DND-41 (cell line): ENCODE data around the gene PLXDC1.

Experiments used
- ATAC-seq: fragments of 200-7000 bp; cut with Tn5 transposase; 3 replicates; pipeline ENCODE4 v1.9.1; 2021; ENCODE audit warnings: low read depth; ENCODE audit not compliant: insufficient read depth
- DNase-seq: peaks from one replicate; pipeline ENCODE4 v3.0.0-alpha.2; 2020
- H2AFZ ChIP-seq: 2 replicates; pipeline ENCODE4 v1.6.0; 2012; ENCODE audit warnings: low read depth, low read length
- H3K27ac ChIP-seq: 2 replicates; pipeline ENCODE4 v1.5.1; 2012; ENCODE audit warnings: low read length, inconsistent platforms
- H3K27me3 ChIP-seq: fragments of 200-600 bp; sonication (generic); 2 replicates; pipeline ENCODE4 v1.6.0; 2012; ENCODE audit warnings: low read length, mild to moderate bottlenecking, inconsistent platforms; ENCODE audit not compliant: insufficient read depth, poor library complexity
- H3K36me3 ChIP-seq: 2 replicates; pipeline ENCODE4 v1.5.1; 2012; ENCODE audit warnings: low read length, inconsistent platforms; ENCODE audit not compliant: insufficient read depth
- H3K4me1 ChIP-seq: 2 replicates; pipeline ENCODE4 v1.5.1; 2012; ENCODE audit warnings: mild to moderate bottlenecking, low read length; ENCODE audit not compliant: insufficient read depth
- H3K4me2 ChIP-seq: 2 replicates; pipeline ENCODE4 v1.6.0; 2012; ENCODE audit warnings: mild to moderate bottlenecking, moderate library complexity, low read length, inconsistent platforms; ENCODE audit not compliant: insufficient read depth
- H3K4me3 ChIP-seq, 2 experiments: fragments of 200-600 bp in 1 of 2; shearing (Covaris generic) in 1 of 2; 2 replicates each; pipeline ENCODE4 v1.5.1; 2012 to 2016; ENCODE audit warnings: inconsistent platforms in 2 of 2, low read length in 2 of 2, mild to moderate bottlenecking in 2 of 2, low read depth in 1 of 2, moderate library complexity in 1 of 2
- H3K79me2 ChIP-seq: 2 replicates; pipeline ENCODE4 v1.6.0; 2012; ENCODE audit warnings: low read length, inconsistent platforms; ENCODE audit not compliant: insufficient read depth
- H3K9ac ChIP-seq: 2 replicates; pipeline ENCODE4 v1.6.0; 2012; ENCODE audit warnings: low read depth, mild to moderate bottlenecking, inconsistent platforms, low read length, moderate library complexity
- H3K9me3 ChIP-seq: 2 replicates; pipeline ENCODE4 v1.5.1; 2012; ENCODE audit warnings: low read length, moderate library complexity, mild to moderate bottlenecking, inconsistent platforms; ENCODE audit not compliant: insufficient read depth, severe bottlenecking
- H4K20me1 ChIP-seq: 2 replicates; pipeline ENCODE4 v1.6.0; 2012; ENCODE audit warnings: low read length; ENCODE audit not compliant: insufficient read depth
- CTCF ChIP-seq: IDR thresholded peaks from 2 replicates; pipeline ENCODE4 v1.5.1; 2012; ENCODE audit warnings: borderline replicate concordance, low read length, moderate library complexity, mild to moderate bottlenecking; ENCODE audit not compliant: poor library complexity, severe bottlenecking; ENCODE audit errors: extremely low read depth
- EZH2 ChIP-seq: IDR thresholded peaks from 3 replicates; pipeline ENCODE4 v1.6.1; 2012; ENCODE audit warnings: borderline replicate concordance, low read depth, mild to moderate bottlenecking, moderate library complexity, low read length, inconsistent platforms; ENCODE audit not compliant: severe bottlenecking

The PLXDC1 gene

GRCh38 chr17:39174920-39175694, 23.7 kb upstream of the PLXDC1 start:
- Histone ChIP-seq H3K4me1 (peaks cover 52% of the 10 kb centered on the region), H4K20me1 (no peaks in the 10 kb centered on the region), H3K9ac (0 out of 2 replicates have a peak overlapping the region, but pooled peaks have one; percentile 50), H3K9me3 (no peaks in the 10 kb centered on the region), H3K36me3 (peaks cover 42% of the 10 kb centered on the region), H2AFZ (no peak overlapping the region), H3K79me2 (no peaks in the 10 kb centered on the region), H3K4me3 (no peak overlapping the region), H3K27ac (peak overlapping the region; percentile 97), H3K4me2 (no peak overlapping the region; the same call in 1 of the 2 replicates), H3K27me3 (no peaks in the 10 kb centered on the region)
- DNase-seq (peak; percentile 86), ATAC-seq (peak; percentile 67)
- TF ChIP-seq EZH2 (no peak), CTCF (peak; percentile 96)

DNA sequence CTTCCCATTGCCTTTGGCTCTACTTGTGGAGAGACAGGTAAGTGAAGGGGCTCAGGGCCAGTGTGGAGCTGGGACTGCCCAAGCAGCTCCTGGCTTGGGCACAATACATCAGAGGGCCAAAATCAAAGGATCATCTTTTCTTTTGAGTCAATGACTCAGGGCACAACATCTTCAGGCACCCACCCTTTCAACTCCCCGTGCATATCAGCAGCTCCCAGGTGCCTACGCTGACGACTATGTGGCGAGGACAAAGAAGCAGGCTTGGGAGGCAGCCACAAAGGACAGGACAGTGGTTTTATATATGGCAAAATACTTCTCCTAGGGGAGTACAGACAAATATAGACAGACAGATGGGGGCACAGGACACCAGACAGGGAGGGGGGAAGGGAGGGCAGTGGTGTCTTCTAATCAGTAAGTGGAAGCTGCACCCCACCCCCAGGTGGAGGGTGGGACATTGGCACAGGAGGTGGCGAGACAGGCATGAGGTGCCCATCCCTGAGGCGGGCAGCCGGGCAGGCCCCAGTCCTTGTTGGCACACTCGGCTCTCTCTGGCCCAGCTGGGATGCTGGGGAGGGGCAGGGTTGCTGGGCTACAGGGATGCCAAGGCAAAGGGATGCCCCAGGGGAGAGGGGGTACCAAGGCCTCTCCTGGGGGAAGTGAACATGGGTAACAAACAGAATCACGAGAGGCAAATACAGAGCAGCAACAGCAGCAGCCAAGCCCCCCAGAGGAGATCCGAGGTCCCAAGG, 22.3 kb upstream of the PLXDC1 start:
- H3K36me3 ChIP-seq = peaks cover 35% of the 10 kb centered on the region
- no peak for TF ChIP-seq EZH2
- peak overlapping the region in 1 of 2 experiments; percentile 24; a peak in 2 of 4 replicates for H3K4me3 ChIP-seq
- no peaks in the 10 kb centered on the region for H3K9me3 ChIP-seq
- DNase-seq = peak; percentile 70
- peak overlapping the region; percentile 50 for H3K9ac ChIP-seq
- H4K20me1 ChIP-seq = no peaks in the 10 kb centered on the region
- peak overlapping the region; percentile 55 for H3K4me2 ChIP-seq
- peaks cover 64% of the 10 kb centered on the region for H3K4me1 ChIP-seq
- H3K27ac ChIP-seq = peak overlapping the region; percentile 97
- no peaks in the 10 kb centered on the region for H3K79me2 ChIP-seq
- H3K27me3 ChIP-seq = no peaks in the 10 kb centered on the region
- no peak overlapping the region for H2AFZ ChIP-seq
- peak; percentile 52 for ATAC-seq

DNA sequence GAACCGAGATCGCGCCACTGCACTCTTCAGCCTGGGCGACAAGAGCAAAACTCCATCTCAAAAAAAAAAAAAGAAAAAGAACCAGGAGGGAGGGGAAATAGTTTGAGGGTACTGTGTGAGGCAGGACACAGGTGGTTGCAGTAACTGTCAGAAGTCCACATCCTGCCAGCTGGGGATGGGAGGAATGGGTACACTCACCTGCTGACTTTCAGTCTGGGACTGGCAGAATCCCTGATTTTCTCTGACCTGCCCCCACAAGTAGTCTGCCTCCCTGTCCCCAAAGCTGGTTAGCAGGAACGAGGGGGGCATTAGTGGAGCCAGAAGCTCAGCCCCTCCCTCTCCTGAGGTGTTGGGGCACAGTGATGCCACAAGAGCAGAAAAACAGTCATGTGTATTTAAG, 21.6 kb upstream of the PLXDC1 start:
- peaks cover 31% of the 10 kb centered on the region for H3K36me3 ChIP-seq
- H3K4me3 ChIP-seq = peak overlapping the region in 1 of 2 experiments; percentile 24; a peak in 2 of 4 replicates
- no peaks in the 10 kb centered on the region for H3K27me3 ChIP-seq
- peak; percentile 86 for DNase-seq
- peak overlapping the region; percentile 97 for H3K27ac ChIP-seq
- peaks cover 70% of the 10 kb centered on the region for H3K4me1 ChIP-seq
- H2AFZ ChIP-seq = no peak overlapping the region
- peak overlapping the region; percentile 55 for H3K4me2 ChIP-seq
- H3K9me3 ChIP-seq = no peaks in the 10 kb centered on the region
- no peak for TF ChIP-seq CTCF
- ATAC-seq = peak; percentile 66
- H3K79me2 ChIP-seq = no peaks in the 10 kb centered on the region
- H3K9ac ChIP-seq = peak overlapping the region; percentile 50
- no peaks in the 10 kb centered on the region for H4K20me1 ChIP-seq

DNA sequence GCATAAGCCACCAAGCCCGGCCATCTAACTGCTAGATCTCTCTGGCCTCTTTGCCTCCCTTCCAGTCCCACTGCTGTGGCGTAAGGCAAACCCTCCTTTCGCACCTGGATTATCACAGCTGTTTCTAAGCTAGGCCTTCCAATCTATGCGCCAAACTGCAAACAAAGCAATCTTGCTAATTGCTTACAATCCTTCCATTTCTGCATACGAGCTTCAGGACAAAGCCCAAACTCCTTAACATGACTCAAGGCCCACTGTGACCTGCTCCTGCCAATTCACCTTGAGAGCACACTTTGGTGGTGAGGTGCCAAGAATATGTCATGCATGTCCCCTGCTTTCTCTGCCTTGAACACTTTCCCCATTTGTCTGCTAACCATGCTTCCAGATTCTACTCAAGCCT, 20.5 kb upstream of the PLXDC1 start:
- Histone ChIP-seq H3K36me3 (peaks cover 20% of the 10 kb centered on the region), H3K9me3 (no peaks in the 10 kb centered on the region), H2AFZ (no peak overlapping the region), H3K4me2 (peak overlapping the region; percentile 55), H4K20me1 (no peaks in the 10 kb centered on the region), H3K27me3 (no peaks in the 10 kb centered on the region), H3K4me3 (peak overlapping the region in 1 of 2 experiments; percentile 42; a peak in 1 of 4 replicates), H3K27ac (peak overlapping the region; percentile 97), H3K9ac (peak overlapping the region; percentile 50), H3K79me2 (no peaks in the 10 kb centered on the region), H3K4me1 (peaks cover 82% of the 10 kb centered on the region)
- TF ChIP-seq CTCF (no peak), EZH2 (no peak)
- ATAC-seq = no peak
- peak; percentile 49 for DNase-seq
